GM12878 (cell line): Measurements from ENCODE around the gene SLC35B4. TPM values are rescaled to one million over a fixed set of nuclear protein-coding genes. Genes with fewer than 3 reads are reported as not detected.
A peak's percentile ranks its signal among the peaks of the same experiment; 100 is the strongest.

ENCODE experiments used
- BACH1 ChIP-seq: fragments of 450-650 bp; IDR thresholded peaks from 2 replicates; pipeline ENCODE4 v1.6.1; 2017; ENCODE audit warnings: mild to moderate bottlenecking, borderline replicate concordance
- CBFB ChIP-seq: IDR thresholded peaks from 2 replicates; pipeline ENCODE4 v1.6.1; 2016; ENCODE audit warnings: antibody characterized with exemption, low read depth
- EED ChIP-seq: sonication (generic); IDR thresholded peaks from 2 replicates; pipeline ENCODE4 v1.6.1; 2016; ENCODE audit warnings: antibody characterized with exemption, low read depth
- FOS ChIP-seq: IDR thresholded peaks from 3 replicates; pipeline ENCODE4 v1.6.1; 2011; ENCODE audit warnings: borderline replicate concordance; ENCODE audit not compliant: insufficient read length; ENCODE audit errors: extremely low read depth
- GATAD2B ChIP-seq: fragments of 450-650 bp; conservative IDR thresholded peaks from 2 replicates; pipeline ENCODE4 v1.6.1; 2017; ENCODE audit warnings: low read depth, mild to moderate bottlenecking, moderate library complexity
- HSF1 ChIP-seq: fragments of 150-350 bp; IDR thresholded peaks from 2 replicates; pipeline ENCODE4 v1.6.1; 2014; ENCODE audit warnings: mild to moderate bottlenecking, low read depth, low read length
- IKZF2 ChIP-seq, 2 experiments: fragments of 450-650 bp; IDR thresholded peaks; 2 replicates each; pipeline ENCODE4 v1.6.1; 2017; ENCODE audit warnings: mild to moderate bottlenecking in 2 of 2, moderate library complexity in 2 of 2
- NKRF ChIP-seq: fragments of 450-650 bp; conservative IDR thresholded peaks from 2 replicates; pipeline ENCODE4 v1.6.1; 2017; ENCODE audit warnings: mild to moderate bottlenecking, moderate library complexity
- RUNX3 ChIP-seq: IDR thresholded peaks from 2 replicates; pipeline ENCODE4 v1.6.1; 2012; ENCODE audit warnings: low read length, inconsistent platforms
- SPI1 ChIP-seq: IDR thresholded peaks from 2 replicates; pipeline ENCODE4 v1.6.1; 2011; ENCODE audit warnings: low read depth, mild to moderate bottlenecking, low read length, moderate library complexity, borderline replicate concordance; ENCODE audit not compliant: insufficient read depth
- TCF12 ChIP-seq: IDR thresholded peaks from 2 replicates; pipeline ENCODE4 v1.6.1; 2011; ENCODE audit warnings: low read depth, mild to moderate bottlenecking, low read length
- ZBTB11 ChIP-seq: fragments of 450-650 bp; formaldehyde crosslinking; IDR thresholded peaks from 2 replicates; pipeline ENCODE4 v1.5.0; 2022; ENCODE audit warnings: mild to moderate bottlenecking, missing genetic modification characterization
- ZNF384 ChIP-seq: IDR thresholded peaks from 2 replicates; pipeline ENCODE4 v1.6.1; 2012; ENCODE audit warnings: low read depth, mild to moderate bottlenecking, low read length, improper control_type of control experiment, borderline replicate concordance
- ZNF687 ChIP-seq: fragments of 450-650 bp; IDR thresholded peaks from 2 replicates; pipeline ENCODE4 v1.6.1; 2017; ENCODE audit warnings: mild to moderate bottlenecking, moderate library complexity
- polyA plus RNA-seq, 11 experiments: library from polyadenylated mRNA; depleted of rRNA in 4 of 11; unstranded in 6 of 11; stranded (reverse) in 5 of 11; fragments of >200 nt; fragmentation: Nextera tagmentation in 4 of 11; fragmentation: Illumina TruSeq in 1 of 11; extraction: Ambion mirVana in 4 of 11; extraction: Trizol in 1 of 11; gene quantifications; 1 replicate in 1 of 11; 2 replicates in 10 of 11; pipeline versions ENCODE4 v1.2.1 to v1.2.3, GENCODE V29; 2011 to 2016; ENCODE audit warnings: inconsistent platforms in 2 of 11, missing spikeins in 2 of 11, low read depth in 1 of 11
- total RNA-seq, 4 experiments: library from RNA; depleted of rRNA in 3 of 4; stranded (reverse); fragments of >200 nt in 3 of 4; fragmentation: Illumina TruSeq in 1 of 4; extraction: Trizol in 1 of 4; gene quantifications; 2 replicates each; pipeline versions ENCODE4 v1.2.1 to v1.2.3, GENCODE V29; 2013 to 2021

Gene SLC35B4
- total and polyA plus RNA-seq, 10 of the 15 experiments (the other 5 are each of a cell fraction or from before 2014, with no cell fraction given): 3.6 to 23.9 (median 14.0) TPM

GRCh38 chr7:134316539-134317344, at the start of gene SLC35B4 (continued):
- TF ChIP-seq FOS (no peak), ZBTB11 (CRISPR knock-in tag) (no peak), SPI1 (peak; percentile 26; the same call in 1 of the 2 replicates), RUNX3 (peak; percentile 64; the same call in 1 of the 2 replicates), NKRF (peak; percentile 71; the same call in 1 of the 2 replicates), GATAD2B (peak; percentile 75), ZNF687 (no peak), BACH1 (0 out of 2 replicates have a peak, but pooled peaks have one; percentile 23), ZNF384 (no peak), HSF1 (no peak), IKZF2 (IDR thresholded peaks at IDR 0.05) (peak in 1 of 2 experiments; percentile 23; a peak in 1 of 4 replicates), TCF12 (no peak), CBFB (peak; percentile 87), EED (no peak)
